Stomach (tissue), 4 donors: Measurements from ENCODE around the gene PKP4.

ENCODE experiments used
- CTCF ChIP-seq, 7 experiments: fragments of 450-650 bp in 4 of 7; fragments of 200-600 bp in 3 of 7; sonication (generic) in 3 of 7; IDR thresholded peaks; one replicate each; pipeline ENCODE4 v1.5.1; 2016 to 2019; ENCODE audit warnings: antibody characterized with exemption in 7 of 7, control low read depth in 2 of 7, mild to moderate bottlenecking in 1 of 7
- POLR2A ChIP-seq, 4 donors: fragments of 450-650 bp; IDR thresholded peaks; one replicate each; pipeline ENCODE4 v1.6.1; 2016; ENCODE audit warnings: antibody characterized with exemption in 4 of 4, control low read depth in 2 of 4, mild to moderate bottlenecking in 1 of 4, moderate library complexity in 1 of 4

GRCh38 chr2:158412206-158412605, 44.5 kb upstream of the PKP4 start:
- TF ChIP-seq CTCF (IDR thresholded peaks at IDR 0.05) (no peak), POLR2A (IDR thresholded peaks at IDR 0.05) (no peak)
